ACC112 (cell line): ENCODE data around the gene SLC39A11.

Experiments used
- H2AFZ ChIP-seq: fragments of 200-600 bp; sonication (generic); one replicate; pipeline ENCODE4 v1.6.0; 2017; ENCODE audit warnings: antibody characterized with exemption, low read length; ENCODE audit not compliant: unreplicated experiment
- H3K27ac ChIP-seq: fragments of 200-600 bp; sonication (generic); 2 replicates; pipeline ENCODE4 v1.5.1; 2014; ENCODE audit warnings: low read depth, mild to moderate bottlenecking, antibody characterized with exemption, low read length, moderate library complexity
- H3K27me3 ChIP-seq: fragments of 200-600 bp; sonication (generic); 2 replicates; pipeline ENCODE4 v1.6.1; 2014; ENCODE audit warnings: mild to moderate bottlenecking, antibody characterized with exemption, low read length, moderate library complexity, mixed read lengths; ENCODE audit not compliant: insufficient read depth
- H3K36me3 ChIP-seq: fragments of 200-600 bp; sonication (generic); 2 replicates; pipeline ENCODE4 v1.6.1; 2016; ENCODE audit warnings: mild to moderate bottlenecking, antibody characterized with exemption, low read length, moderate library complexity, mixed read lengths; ENCODE audit not compliant: insufficient read depth
- H3K4me1 ChIP-seq: fragments of 200-600 bp; sonication (generic); one replicate; pipeline ENCODE4 v1.6.1; 2016; ENCODE audit warnings: low read length, mixed read lengths; ENCODE audit not compliant: insufficient read depth, unreplicated experiment, control insufficient read depth
- H3K4me3 ChIP-seq: fragments of 200-600 bp; sonication (generic); 2 replicates; pipeline ENCODE4 v1.5.1; 2014; ENCODE audit warnings: mild to moderate bottlenecking, low read depth, low read length
- H3K79me2 ChIP-seq: fragments of 200-600 bp; sonication (generic); one replicate; pipeline ENCODE4 v1.6.0; 2016; ENCODE audit warnings: low read length; ENCODE audit not compliant: control insufficient read depth, unreplicated experiment, insufficient read depth

The SLC39A11 gene

DNA sequence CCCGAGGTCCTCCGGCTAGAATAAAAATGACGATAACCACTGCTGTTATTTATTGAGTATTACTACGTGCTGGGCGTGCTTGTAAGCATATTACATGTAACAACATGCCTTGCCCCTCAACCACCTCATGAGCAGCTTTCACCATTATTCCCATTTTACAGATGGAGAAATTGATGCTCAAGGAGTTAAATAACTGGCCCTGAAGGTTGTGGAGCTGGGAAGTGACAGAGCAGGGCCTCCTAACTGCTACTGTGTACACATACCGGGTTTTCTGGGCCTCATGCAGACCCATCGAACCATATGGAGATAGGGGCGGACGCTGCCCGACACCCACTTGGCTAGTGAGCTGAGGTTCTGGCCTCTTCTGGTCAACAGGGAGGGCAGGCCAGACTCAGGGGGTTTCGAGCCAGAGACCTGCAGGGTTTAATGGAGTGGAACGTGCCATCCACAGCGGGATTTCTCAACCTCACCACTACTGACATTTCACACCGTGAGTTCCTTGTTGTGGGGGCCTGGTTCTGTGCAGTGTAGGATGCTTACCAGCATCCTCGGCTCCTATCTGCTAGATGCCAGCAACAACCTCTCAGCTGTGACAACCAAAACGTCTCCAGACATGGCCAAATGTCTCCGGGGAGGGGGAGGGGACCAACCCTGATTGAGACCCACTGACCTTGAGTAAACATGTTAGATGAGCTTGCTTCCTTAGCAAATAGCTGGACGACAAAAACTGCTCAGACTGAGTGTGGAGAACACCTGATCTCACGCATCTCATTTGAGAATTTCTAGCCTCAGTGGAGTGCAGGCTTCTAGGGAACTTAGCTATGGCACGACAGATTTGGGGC lies 432.0 kb downstream of the SLC39A11 start:
- no peaks in the 10 kb centered on the region for H3K27me3 ChIP-seq
- no peaks in the 10 kb centered on the region for H3K79me2 ChIP-seq
- H3K27ac ChIP-seq: no peak overlapping the region
- no peaks in the 10 kb centered on the region for H3K36me3 ChIP-seq
- H3K4me1 ChIP-seq: no peaks in the 10 kb centered on the region
- H3K4me3 ChIP-seq: no peak overlapping the region
- H2AFZ ChIP-seq: no peak overlapping the region

DNA sequence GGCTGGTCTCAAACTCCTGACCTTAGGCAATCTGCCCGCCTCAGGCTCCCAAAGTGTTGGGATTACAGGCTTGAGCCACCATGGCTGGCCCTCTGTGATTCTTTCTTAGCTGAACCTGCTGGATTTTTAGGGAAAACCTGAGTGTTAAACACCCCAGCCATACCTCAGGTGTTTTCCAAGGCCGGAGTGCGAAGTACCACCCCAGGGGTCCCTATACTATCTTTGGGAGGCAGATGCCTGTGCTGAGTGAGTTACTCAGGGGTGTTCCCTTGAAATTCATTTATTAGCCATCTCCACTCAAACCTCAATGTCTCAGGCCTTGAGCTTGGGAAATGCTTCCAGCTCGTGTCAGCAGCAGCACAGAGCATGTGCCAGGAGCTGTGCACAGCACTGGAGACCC lies 432.7 kb downstream of the SLC39A11 start:
- Histone ChIP-seq H3K4me3 (no peak overlapping the region), H2AFZ (no peak overlapping the region), H3K27me3 (no peaks in the 10 kb centered on the region), H3K36me3 (no peaks in the 10 kb centered on the region), H3K79me2 (no peaks in the 10 kb centered on the region), H3K27ac (no peak overlapping the region), H3K4me1 (no peaks in the 10 kb centered on the region)

DNA sequence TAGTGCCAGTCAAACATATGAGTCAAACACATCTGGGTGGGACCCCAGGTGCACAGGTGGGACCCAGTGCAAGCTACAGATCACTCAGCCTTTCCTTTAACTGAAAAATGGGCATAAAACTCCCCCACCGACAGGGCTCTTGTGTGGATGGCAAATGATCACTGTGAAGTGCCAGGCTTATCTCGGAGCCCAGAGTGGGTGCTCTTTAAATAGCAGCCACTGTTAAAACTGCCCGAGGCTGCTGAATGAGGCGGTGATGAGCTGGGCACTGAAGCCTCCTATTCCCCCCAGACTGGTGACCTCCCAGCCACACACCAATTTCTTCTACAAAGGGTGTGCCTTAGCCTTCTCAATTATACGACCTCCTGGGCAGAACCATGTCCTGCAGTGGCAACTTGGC lies 433.8 kb downstream of the SLC39A11 start:
- no peaks in the 10 kb centered on the region for H3K27me3 ChIP-seq
- no peaks in the 10 kb centered on the region for H3K4me1 ChIP-seq
- no peaks in the 10 kb centered on the region for H3K36me3 ChIP-seq
- no peak overlapping the region for H3K4me3 ChIP-seq
- H2AFZ ChIP-seq: no peak overlapping the region
- no peaks in the 10 kb centered on the region for H3K79me2 ChIP-seq
- H3K27ac ChIP-seq: no peak overlapping the region

DNA sequence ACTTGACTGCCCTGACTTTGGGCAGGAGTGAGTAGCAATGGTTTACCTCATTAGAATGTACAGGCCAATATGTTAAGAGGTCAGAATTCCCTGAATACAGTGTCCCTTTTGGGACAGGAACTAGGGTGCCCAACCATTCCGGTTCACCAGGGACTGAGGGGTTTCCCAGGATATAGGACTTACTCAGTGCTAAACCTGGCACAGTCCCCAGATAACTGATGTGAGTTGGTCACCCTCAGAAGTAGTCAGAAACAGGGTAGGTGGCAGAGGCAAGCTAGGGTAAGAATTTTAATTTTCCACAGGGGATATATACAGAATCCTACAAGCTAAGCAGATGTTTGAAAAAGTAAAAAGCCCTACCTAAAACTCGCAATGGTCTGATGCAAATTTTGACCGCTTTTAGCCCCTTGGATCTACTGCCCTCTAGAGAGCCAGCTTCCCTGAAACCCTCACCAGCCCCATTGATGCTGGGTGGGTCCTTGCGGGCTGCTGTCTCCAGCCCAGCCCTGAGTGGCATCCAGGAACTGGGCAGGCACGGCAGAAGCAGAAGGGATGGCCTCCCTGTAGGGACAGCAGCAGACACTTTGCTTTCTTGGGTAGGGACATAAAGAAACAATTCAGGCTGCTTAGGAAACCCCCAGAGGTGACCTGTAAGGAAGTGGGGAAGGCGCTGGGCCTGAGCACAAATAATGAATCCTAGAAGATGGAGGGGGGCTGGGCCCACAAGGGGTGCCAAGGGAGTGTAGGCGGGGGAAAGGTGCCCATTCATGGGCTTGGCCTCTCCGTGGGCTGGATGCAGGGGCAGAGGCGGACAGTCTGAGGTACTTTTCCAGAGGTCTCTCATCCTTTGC lies 434.8 kb downstream of the SLC39A11 start:
- H3K27ac ChIP-seq: no peak overlapping the region
- H3K36me3 ChIP-seq: no peaks in the 10 kb centered on the region
- H3K27me3 ChIP-seq: no peaks in the 10 kb centered on the region
- no peak overlapping the region for H3K4me3 ChIP-seq
- no peaks in the 10 kb centered on the region for H3K4me1 ChIP-seq
- H2AFZ ChIP-seq: no peak overlapping the region
- H3K79me2 ChIP-seq: no peaks in the 10 kb centered on the region

DNA sequence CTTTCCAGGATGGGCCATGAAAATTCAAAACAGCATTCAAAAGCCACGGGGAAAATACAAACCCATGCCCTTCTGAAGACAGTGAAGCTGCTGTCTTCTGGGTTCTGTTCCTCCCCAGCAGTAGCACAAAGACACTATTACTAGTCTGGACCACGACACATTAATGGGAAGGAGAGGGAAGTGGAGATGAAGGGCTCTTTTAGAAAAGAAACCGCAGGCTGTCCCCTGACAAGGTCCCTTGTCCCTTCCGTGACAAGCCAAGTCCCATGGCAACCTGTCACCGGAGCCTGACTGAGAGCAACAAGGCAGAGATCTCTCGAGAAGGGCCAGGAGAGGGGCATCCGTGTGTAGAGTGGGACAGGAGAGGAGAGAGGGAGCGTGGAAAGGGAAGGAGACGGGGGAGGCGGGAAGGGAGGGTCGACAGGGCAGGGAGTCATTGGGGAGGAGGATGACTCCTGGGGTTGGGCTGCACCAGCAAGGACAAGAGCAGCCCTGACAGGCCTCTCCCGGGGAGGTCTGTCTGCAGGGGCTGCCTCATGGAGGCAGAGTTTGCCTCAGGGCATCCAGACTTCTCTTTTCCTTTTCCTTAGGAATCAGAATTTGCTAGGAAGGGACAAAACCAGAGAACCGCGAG lies 436.2 kb downstream of the SLC39A11 start:
- H3K4me1 ChIP-seq: no peaks in the 10 kb centered on the region
- no peak overlapping the region for H3K27ac ChIP-seq
- H3K27me3 ChIP-seq: no peaks in the 10 kb centered on the region
- H2AFZ ChIP-seq: no peak overlapping the region
- H3K36me3 ChIP-seq: no peaks in the 10 kb centered on the region
- H3K4me3 ChIP-seq: no peak overlapping the region
- H3K79me2 ChIP-seq: no peaks in the 10 kb centered on the region

DNA sequence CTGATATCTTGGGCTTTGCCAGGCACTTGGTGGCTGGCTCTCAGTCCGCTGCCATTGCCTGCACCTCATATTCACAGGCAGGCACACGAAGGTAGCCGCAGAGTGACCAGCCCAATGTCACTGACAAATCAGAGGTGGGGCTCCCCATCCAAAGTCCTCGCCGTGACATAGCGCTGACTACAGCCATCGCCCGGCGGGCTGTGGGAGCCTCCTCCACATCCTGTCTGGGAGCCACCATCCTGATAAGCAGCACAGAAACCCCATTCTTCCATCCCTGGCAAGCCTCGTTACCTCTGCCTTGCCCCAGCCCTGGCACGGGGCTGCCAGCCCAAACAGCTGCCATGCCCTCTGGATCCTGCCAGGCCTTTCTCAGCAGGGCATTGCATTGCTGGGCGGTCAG lies 437.8 kb downstream of the SLC39A11 start:
- H3K79me2 ChIP-seq: no peaks in the 10 kb centered on the region
- no peak overlapping the region for H3K4me3 ChIP-seq
- no peak overlapping the region for H2AFZ ChIP-seq
- no peak overlapping the region for H3K27ac ChIP-seq
- no peaks in the 10 kb centered on the region for H3K4me1 ChIP-seq
- H3K27me3 ChIP-seq: no peaks in the 10 kb centered on the region
- H3K36me3 ChIP-seq: no peaks in the 10 kb centered on the region

DNA sequence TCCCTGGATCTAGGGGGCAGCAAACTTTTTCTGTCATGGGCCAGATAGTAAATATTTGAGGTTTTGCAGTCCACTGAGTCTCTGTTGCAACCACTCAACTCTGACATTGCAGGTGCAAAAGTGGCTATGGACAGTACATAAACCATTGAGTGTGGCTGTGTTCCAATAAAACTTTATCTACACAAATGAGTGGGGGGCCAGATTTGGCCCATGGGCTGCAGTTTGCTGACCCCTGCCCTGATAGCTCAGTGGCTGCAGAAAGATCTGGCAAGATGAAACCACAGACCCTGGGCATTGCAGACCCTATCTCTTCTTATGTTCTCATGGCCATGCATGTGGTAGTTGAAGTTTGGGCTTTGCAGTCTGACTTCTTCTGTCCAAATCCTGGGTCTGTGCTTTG lies 440.5 kb downstream of the SLC39A11 start:
- Histone ChIP-seq H3K36me3 (no peaks in the 10 kb centered on the region), H3K27me3 (no peaks in the 10 kb centered on the region), H3K27ac (no peak overlapping the region), H3K4me3 (no peak overlapping the region), H2AFZ (no peak overlapping the region), H3K4me1 (no peaks in the 10 kb centered on the region), H3K79me2 (no peaks in the 10 kb centered on the region)

DNA sequence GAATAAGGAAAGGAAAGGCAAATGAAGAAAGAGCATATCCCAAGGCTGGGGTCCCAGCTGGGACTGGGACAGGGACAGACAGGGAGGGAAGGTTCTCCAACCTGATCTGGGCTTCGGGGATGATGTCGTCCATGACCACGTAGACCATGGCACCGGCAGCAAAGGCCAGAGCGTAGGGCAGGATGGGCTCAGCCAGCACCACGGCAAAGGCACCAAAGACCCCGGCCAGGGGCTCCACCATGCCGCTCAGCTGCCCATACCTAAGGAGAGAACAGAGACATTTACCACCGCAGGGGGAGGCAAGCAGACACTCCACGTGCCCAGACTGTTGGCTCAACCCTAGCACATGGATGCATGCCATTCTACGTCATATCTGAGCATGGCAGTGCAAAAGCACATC lies 443.8 kb downstream of the SLC39A11 start:
- Histone ChIP-seq H3K4me3 (no peak overlapping the region), H3K27ac (no peak overlapping the region), H3K27me3 (no peaks in the 10 kb centered on the region; the same call in 1 of the 2 replicates), H2AFZ (no peak overlapping the region), H3K4me1 (no peaks in the 10 kb centered on the region), H3K36me3 (no peaks in the 10 kb centered on the region), H3K79me2 (no peaks in the 10 kb centered on the region)

DNA sequence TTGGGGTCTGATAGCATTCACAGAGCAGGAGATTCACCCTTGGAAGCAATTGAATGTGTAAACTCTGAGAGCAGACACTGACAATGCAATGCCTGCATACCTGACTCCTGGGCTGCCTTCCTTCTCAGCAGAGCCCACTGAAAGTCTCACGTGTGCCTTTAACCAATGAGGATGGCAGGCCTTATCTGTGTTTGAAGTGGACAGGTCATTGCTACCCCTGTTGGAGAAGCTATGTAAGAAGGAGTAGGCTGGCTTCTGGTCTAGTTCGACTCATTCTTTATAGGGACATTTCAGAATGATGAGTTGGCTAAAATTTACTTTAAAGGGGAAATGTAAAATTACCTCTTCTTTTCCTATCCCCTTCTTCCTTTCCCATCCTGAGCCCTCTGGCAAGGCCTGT lies 446.3 kb downstream of the SLC39A11 start:
- Histone ChIP-seq H3K36me3 (no peaks in the 10 kb centered on the region), H3K27me3 (peaks cover 6% of the 10 kb centered on the region; the same call in 1 of the 2 replicates), H3K4me1 (no peaks in the 10 kb centered on the region), H2AFZ (no peak overlapping the region), H3K4me3 (no peak overlapping the region), H3K79me2 (no peaks in the 10 kb centered on the region), H3K27ac (no peak overlapping the region)

DNA sequence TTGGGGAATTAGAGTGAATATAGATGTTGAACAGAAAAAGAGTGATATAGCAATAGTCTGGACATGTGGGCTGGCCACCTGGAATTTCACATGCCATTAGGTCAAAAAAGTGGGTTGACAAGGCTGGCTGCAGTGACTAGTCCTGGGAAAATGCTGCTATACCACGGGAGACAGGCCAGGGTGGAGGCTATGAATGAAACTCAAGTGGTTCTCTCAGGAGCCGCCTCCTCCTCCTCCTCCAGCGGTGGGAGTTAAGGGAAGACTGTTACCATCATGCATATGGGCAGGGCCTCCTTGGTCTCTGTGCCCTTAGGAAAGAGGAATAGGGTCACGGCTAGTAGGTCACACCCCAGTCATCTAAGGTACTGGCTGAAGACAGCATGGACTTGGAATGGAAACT lies 448.0 kb downstream of the SLC39A11 start:
- peaks cover 13% of the 10 kb centered on the region for H3K27me3 ChIP-seq
- H3K27ac ChIP-seq: no peak overlapping the region
- H3K79me2 ChIP-seq: no peaks in the 10 kb centered on the region
- no peak overlapping the region for H2AFZ ChIP-seq
- H3K36me3 ChIP-seq: no peaks in the 10 kb centered on the region
- H3K4me1 ChIP-seq: no peaks in the 10 kb centered on the region
- no peak overlapping the region for H3K4me3 ChIP-seq
